ENCODE results near the gene PCDH1.
"Not testable (repeated sequence)": the region's sequence is repeated elsewhere in the genome, so short reads cannot be mapped to it uniquely, and the experiment has no call there.

Gene PCDH1

DNA sequence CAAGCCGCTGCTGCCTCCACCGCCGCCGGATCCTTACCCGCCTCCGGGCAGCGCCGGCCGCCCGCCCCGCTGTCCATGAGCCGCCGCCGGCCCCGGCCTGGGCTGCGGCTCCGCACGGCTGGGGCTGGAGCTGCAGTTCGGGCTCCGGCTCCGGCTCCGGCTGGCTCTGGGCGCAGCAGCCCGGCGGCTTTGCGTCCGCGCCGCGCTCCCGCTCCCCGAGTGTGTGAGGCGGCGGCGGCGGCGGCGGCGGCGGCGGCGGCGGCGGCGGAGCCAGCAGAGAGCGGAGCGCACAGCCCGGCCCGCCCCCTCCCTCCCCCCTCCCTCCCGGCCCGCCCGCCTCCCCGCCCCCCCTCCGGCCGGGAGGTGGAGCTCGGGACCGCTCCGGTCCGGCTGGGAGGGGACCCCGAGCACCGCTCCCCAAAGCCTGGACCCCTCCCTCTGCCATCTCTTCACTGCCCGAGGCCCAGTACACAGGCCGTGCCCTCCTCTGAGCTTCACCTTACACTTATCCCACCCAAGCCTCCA, at the start of gene PCDH1:
PCDH1 (minus strand) TSS at position 225 of the 525 bp plus-strand sequence; CDS start at position 77, 148 bp downstream.
- DNase-seq (ENCODE audit: low spot score) = peak; percentile 59

DNA sequence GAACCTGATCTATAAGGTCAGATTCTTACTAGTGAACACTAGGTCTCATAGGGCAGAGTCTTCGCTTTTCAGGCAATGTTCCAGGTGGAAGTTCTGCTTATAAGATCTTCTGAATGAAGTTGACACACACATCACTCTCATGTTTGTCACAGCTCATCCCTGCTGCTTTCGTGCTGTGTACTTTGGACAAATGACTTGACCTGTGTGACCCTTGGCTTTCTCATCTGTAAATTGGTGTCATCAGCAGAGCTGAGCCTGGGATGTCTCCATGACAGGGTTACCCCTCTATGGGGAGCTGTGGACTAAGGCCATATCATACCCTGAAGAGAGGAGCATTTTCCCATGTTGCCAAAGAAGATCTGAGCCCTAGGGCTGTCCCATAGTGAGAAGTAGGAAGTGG, 48.2 kb upstream of the PCDH1 start:
- no peak for DNase-seq (ENCODE audit: low spot score)

DNA sequence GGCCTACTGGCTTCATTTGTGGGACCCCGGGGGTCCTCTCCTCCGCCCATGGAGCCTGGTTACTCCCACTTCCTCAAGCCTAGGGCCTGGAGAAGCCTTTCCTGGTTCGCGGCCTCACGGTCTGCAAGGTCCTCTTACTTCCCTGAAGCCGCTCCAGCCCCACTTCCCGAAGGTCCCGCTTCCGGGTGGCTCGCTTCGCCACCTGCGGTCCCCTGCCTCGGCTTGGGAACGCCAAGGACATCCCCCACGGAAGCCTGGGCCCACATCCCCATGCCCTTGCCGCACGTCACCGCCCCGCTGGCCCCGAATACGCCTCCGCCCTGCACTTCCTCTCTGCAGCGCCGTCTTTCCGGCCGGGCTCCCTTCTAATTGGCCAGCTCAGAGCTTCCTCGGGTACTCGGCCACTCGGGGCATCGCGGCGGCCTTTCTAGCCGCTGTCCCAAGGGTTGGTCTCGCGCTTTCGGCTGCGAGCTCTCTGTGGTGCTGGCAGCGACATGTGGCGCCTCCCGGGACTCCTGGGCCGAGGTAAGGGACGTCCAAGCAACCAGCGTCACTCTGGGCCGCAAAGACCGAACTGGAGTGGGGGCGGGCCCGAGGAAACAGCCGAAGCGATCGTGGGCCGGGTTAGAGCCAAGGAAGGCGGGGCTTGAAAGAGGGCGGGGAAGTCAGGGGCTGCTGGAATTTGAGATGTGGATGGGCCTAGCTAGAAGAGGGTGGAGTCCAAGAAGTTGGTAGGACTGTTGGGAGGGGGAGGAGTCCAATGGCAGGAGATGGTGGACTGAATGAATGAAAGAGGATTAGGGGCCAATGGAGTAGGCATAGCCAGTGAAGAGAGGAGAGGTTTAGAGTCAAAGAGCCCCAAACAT, 45.5 kb upstream of the PCDH1 start, which contains the start of gene DELE1:
DELE1 (plus strand) TSS at position 424 of the 866 bp plus-strand sequence; CDS start at position 495, 71 bp downstream.
- DNase-seq (ENCODE audit: low spot score) = peak; percentile 97

DNA sequence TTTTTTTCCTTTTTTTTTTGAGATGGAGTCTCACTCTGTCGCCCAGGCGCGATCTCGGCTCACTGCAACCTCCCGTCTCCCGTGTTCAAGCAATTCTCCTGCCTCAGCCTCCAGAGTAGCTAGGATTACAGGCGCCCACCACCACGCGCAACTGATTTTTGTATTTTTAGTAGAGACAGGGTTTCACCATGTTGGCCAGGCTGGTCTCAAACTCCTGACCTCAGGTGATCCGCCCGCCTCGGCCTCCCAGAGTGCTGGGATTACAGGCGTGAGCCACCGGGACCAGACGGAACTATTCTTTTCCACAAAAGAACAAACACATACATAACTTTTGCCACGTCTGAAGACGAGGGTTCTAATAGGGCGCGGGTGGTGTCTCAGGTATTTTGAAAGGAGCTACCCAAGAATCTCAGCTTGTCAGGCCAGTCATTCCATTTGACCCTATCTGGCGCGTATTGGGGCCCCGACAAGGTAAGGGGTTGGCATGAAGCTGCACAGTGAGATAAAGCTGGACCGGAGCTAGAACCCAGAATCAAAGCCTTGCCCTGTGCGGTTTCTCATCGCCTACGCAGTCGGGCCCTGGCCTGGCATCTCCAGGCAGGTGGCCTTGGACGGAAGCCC, 44.7 kb upstream of the PCDH1 start:
- DNase-seq (ENCODE audit: low spot score) = not testable (repeated sequence)

DNA sequence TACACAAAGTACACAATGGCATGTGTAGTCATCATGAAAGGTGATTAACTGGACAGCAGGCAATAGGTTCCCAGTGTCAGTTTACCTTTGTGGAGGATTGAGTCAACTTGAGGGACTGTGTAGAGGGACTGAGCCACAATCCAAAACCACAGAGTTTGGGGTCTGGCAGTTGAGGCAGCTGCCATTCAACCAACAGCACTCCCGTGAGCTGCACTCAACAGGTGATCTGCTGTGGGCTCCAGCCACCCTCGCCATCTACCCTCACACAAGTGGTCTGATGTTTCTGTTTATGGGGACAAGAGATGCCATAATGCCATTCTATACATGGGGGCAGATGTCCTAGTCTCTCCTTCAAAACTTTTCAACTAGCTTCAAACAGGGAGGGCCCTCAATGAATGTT, 42.6 kb upstream of the PCDH1 start:
- DNase-seq (ENCODE audit: low spot score) = no peak

DNA sequence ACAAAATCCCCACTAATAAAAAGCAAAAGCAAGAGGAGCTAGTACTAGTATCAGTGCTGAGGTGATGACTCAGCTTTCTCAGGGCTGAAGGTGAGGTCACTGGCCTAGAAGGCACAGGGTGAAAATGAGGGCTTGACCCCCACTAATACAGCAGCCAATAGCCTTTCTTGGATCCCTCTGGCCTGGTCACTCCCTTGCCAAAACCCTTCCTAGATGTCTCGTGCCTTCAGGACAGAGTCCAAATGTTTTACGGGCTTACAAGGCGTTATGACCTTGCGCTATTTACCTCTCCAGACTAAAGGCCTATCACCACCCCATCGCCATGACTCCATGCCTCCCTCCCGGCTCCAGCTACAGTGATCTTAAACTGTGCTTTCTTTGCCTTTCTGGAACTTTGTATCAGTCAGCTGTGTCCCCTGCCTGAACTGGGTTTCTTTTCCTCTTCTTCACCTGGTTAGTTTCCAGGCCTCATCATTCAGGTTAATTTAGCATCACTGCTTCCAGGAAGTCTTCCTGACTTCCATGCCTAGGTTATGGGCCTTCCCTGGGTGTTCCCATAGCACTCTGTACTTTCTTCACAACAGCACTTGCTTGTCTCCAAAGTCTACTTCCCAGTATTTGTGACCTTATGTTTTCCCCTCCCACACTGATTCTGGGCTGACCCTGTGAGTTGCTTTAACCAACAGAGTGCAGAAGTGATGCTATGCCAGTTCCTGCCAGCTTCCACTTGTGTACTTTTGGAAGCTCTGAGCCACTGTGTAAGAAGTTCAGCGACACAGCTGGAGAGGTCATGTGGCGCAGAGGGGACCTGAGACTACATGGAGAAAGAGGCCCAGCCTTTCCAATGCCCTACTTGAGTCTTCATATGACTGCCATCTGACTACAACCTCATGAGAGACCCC, 41.3 kb upstream of the PCDH1 start:
- DNase-seq (ENCODE audit: low spot score) = no peak

DNA sequence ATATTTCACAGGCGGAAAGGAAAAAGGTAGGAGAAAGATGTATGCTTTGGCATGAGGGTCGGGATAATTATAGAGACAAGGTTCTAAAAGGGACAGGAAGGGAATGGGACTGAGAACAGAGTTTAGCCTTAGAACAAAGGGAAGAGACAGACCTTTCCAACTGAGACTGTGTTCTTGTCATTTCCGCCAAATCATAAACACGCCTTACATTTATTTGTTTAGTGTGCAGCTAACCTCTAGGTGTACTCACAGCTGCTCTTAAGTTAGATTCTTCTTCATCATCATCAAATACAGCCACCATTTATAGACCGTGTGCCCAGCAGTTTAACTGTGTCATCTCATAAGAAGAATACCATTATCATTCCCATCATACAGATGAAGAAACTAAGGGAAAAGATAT, 39.5 kb upstream of the PCDH1 start:
- DNase-seq (ENCODE audit: low spot score) = no peak

DNA sequence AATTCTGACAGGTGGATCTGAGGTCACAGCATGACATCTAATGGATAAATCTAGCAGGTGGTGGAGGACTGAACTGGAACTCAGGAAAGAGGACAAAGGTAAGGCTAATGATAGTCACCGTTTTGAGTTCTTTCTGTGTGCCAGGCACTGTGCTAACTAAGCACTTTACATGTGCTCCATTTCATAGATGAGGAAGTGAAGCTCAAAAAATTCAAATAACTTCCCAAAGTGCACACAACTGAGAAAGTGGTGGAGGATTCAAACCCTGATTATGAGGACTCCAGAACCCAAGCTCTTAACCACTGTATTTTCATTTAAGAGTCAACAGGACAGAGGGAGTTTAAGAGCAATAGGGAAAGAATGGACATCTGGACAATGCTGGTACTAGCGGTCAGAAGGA, 38.3 kb upstream of the PCDH1 start:
- no peak for DNase-seq (ENCODE audit: low spot score)

DNA sequence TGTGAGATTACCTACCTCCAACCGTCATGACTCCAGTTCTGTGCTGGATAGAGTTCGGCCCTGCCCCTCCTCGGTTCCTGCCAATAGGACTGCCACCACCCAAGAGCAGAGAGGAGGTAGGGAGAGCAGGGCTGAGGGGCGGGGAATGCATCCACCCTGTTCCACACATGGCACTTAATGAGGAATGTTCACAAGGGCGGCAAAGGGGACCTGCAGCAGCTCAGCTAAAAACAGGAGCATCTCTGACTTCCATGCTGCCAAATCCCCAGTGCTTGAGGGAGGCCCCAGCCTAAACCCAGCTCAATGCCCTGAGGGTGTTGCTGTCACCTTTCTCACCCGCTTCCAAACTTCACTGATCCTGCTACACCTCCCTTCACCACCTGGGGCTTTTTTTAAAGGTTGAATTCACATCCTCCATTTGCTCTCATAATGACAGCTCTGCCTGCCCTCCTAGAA, 37.7 kb upstream of the PCDH1 start:
- DNase-seq (ENCODE audit: low spot score) = peak; percentile 60

DNA sequence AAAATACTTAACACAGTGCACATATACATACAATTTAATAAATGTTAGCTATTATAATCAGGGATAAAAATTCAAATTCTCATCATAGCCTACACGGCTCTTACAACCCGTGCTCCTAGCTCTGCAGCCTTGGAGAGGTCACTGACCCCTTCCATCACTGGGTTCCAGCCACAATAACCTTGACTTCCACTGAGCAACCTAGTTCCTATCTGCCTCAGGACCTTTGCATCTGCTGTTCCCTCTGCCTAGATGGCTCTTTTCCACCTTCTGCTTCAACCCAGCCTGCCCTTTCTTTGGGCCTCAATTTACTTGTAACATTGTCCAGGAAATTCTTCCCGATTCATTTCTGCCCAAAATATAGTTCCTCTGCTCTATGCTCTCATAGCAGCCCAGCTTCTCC, 36.6 kb upstream of the PCDH1 start:
- no peak for DNase-seq (ENCODE audit: low spot score)

DNA sequence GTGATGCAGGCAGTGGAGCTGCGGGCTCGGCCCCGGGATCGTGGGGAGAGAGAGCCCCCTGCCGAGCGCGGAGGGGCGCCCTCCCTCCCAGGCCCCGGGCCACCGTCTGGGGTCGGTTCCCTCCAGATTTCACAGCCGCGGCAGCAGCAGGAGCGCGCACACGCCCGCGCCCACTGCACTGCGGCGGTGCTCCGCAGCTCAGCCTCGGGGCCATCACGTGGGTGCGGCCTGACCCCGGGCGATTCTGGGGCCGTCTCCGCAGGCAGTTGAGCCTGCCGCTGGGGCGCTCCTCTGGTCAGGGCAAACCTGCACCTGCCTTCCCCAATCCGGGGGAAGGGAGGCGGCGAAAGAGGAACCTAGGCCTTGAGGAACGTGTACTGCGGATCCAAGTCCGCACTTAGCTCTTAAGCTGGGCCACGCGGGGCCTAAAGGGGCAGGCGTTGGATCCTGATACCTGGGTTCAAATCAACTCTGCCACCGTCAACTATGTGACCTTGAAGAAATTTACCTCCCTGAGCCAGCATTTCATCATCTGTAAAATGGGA, 36.1 kb upstream of the PCDH1 start:
- peak; percentile 77 for DNase-seq (ENCODE audit: low spot score)

DNA sequence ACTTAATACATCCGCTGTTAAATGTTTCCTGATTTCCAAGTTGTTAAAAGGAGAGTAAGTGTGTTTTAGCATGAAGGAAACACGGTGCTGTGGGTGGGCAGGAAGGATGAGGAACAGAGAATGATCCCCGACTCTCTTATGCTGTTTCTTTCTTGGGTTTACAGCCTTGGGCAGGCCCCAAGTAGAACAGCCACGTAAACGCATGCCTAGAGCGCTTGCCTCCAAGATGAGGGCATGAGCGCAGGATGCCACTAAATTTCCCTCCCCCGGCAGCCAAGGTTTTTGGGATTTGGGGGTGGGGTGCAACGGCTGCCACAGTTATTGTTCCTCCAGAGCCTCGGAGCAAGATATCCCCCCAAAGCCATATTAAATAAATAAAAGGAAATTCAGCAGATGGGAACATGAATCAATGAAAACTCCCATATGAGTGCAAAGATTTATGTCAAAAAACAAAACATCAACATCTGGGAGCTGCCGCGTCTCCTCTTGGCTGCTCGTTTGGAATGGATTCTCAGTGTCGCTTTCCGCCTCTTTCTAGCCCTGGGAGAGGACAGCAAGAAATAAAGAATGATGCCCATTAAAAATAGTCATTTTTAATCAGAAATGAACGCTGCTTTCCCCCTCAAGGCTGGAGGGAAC, 35.5 kb upstream of the PCDH1 start:
- DNase-seq (ENCODE audit: low spot score) = no peak

DNA sequence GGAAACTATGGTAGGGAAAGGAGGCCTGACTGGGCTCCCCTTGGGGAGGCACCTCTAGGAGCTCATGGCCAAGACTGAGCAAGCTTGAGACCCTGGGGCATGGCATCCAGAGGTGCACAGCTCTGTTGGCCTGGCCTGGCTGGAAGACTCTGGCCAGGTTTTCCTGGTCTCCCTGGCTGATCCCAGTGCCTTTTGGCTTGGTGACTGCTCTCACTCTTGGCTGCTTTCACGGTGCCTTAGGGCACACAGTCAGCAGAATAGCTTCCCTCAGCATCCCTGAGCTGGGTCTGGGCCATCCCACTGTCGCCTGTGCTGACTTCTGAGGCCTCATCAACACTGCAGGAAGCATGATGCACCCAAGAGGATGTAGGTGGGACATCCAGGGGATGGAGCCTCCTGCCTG, 32.1 kb upstream of the PCDH1 start:
- DNase-seq (ENCODE audit: low spot score) = no peak

DNA sequence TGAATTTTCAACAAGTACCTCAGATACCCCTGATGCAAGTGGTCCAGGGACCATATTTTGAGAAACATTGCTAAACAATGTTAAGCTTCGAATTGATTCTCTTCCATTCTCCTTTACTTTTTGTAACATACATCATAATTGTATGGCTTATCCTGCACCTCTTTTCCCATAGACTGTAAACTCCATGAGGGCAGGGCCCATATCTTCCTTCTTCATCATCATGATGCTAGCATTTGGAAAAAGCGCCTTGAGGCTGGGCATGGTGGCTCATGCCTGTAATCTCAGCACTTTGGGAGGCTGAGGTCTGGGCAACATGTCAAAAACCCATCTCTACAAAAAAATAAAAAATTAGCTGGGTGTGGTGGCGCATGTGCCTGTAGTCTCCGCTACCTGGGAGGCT, 31.0 kb upstream of the PCDH1 start:
- no peak for DNase-seq (ENCODE audit: low spot score)

DNA sequence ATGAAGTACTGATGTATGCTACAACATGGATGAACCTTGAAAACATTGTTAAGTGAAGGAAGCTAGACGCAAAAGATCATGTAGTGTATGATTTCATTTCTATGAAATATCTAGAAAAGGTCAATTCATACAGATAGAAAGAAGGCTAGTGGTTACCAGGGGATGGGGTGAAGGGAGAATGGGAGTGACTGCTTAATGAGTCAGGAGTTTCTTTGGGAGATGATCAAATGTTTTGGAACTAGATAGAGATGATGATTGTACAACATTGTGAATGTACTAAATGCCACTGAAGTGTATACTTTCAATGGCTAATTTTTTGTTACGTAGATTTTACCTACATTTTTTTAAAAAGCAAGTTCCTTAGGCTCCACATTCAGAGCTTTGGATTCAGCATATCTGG, 30.6 kb upstream of the PCDH1 start:
- no peak for DNase-seq (ENCODE audit: low spot score)

DNA sequence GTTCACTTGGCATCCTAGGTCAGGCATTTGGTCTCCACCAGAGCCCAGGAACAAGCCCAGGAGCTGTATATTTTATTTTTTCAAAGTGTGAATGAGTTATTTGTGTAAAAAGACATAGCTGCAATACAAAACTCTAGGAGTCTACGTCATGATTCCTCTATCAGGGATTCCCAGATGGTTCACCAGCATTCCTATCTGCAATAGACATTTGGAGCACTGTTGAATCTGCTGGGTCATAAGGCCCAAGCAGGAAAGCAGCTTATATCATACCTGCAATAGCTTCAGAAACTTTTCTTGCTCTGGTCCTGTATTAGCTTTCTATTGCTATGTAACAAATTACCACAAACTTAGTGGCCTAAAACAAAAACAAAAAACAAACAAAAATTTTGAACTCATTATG, 28.8 kb upstream of the PCDH1 start:
- no peak for DNase-seq (ENCODE audit: low spot score)

DNA sequence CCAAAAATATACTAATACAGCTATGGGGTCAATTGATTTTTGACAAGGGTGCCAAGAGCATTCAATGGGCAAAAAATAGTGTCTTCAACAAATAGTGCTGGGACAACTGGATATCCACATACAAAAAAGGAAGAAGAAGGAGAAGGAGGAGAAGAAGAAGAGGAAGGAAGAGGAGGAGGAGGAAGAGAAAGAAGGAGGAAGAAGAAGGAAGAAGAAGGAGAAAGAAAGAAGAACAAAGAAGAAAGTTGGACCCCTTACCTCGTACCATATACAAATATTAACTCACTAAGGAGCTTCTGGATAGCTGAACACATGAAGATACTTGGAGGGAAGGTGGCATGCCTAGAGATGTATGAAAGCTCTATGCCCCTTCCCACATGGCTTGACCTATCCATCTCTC, 28.3 kb upstream of the PCDH1 start:
- no peak for DNase-seq (ENCODE audit: low spot score)

DNA sequence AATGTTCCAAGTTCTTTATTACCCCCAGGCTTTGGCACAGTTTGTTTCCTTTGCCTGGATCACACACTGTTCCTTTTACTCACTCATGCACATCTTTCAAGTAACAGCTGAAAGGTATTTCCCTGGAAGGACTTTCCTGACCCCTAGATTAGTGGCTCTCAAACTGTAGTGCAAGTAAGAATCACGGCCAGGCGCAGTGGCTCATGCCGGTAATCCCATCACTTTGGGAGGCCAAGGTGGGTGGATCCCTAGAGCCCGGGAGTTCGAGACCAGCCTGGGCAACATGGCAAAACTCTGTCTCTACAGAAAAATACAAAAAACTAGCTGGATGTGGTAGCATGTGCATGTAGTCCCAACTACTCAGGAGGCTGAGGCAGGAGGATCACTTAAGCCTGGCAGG, 26.3 kb upstream of the PCDH1 start:
- no peak for DNase-seq (ENCODE audit: low spot score)

DNA sequence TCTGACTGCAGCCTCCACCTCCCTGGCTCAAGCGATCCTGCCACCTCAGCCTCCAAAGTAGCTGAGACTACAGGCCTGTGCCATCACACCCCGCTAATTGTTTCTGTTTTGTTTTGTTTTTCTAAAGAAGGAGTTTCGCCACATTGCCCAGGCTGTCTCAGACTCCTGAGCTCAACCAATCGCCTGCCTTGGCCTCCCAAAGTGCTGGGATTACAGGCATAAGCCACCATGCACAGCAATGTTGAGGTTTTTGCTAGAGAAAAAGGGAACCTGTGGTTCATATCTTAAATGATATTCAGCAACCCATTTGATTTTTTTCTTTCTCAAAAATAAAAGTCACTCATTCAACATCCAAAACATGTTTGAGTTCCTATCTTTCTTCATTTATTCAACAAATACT, 25.1 kb upstream of the PCDH1 start:
- DNase-seq (ENCODE audit: low spot score) = no peak

DNA sequence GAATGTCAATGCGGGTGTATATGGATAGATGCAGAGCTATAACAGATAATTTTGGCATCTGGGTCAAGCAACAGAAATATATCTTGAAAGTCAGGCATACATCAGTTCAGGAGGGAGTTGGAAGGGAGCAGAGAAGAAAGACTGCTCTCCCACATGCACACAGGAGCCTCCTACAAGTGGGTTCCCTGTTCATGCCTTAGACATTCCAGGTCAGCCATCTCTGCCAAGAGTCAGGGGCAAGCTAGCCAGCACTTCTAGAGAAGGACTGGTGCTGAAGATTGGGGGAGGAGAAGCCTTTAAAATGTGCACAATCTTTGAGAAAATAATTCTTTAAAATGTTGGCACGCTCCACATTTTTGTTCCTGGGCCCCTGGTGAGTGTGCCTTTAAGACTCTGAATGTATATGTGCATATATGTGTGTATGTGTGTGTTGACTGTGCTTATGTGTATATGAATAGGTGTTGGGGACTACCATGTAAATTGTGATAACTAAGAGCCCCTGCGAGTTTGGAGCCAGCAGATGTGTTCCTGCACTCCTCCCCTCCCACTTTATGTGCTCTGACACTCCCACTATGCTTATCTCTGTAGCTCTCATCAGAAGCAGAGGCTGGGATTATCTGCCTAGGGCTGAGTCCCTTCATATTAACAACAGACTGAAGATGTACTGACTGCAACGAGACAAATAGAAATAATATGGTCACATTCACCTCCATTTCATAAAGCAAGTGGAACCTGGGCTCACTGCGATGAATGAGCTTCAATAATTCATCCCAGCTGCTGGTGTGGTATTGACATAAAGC, 24.0 kb upstream of the PCDH1 start:
- DNase-seq (ENCODE audit: low spot score) = no peak
